ENCODE results near the gene MAGIX.
"Not testable (repeated sequence)": the region's sequence is repeated elsewhere in the genome, so short reads cannot be mapped to it uniquely, and the experiment has no call there.

The MAGIX gene

GRCh38 chrX:49160908-49161307, 1.6 kb upstream of the MAGIX start:
- DNase-seq (ENCODE audit: low read depth) = no peak

GRCh38 chrX:49161632-49162031, 926 bp upstream of the MAGIX start:
- no peak for DNase-seq (ENCODE audit: low read depth)

GRCh38 chrX:49163555-49164419, 1.2 kb downstream of the MAGIX start:
- peak; percentile 83 for DNase-seq (ENCODE audit: low read depth)

GRCh38 chrX:49164589-49165360, 2.2 kb downstream of the MAGIX start:
- DNase-seq (ENCODE audit: low read depth) = no peak

GRCh38 chrX:49165901-49166881, 3.6 kb downstream of the MAGIX start:
- DNase-seq (ENCODE audit: low read depth) = peak; percentile 85

GRCh38 chrX:49166914-49167739, 4.6 kb downstream of the MAGIX start:
- DNase-seq (ENCODE audit: low read depth) = peak; percentile 77

GRCh38 chrX:49167740-49168108, 5.2 kb downstream of the MAGIX start:
- DNase-seq (ENCODE audit: low read depth) = no peak

- peak; percentile 79 for DNase-seq (ENCODE audit: low read depth)
Measured at GRCh38 chrX:49171752-49172279, 9.3 kb downstream of the MAGIX start, which contains the start of gene PLP2. PLP2 (plus strand) TSS chrX:49171898; CDS start chrX:49172001, 103 bp downstream.

GRCh38 chrX:49172280-49172780, 9.8 kb downstream of the MAGIX start:
- peak; percentile 82 for DNase-seq (ENCODE audit: low read depth)

GRCh38 chrX:49173544-49173943, 11.0 kb downstream of the MAGIX start:
- DNase-seq (ENCODE audit: low read depth) = not testable (repeated sequence)

GRCh38 chrX:49174723-49175122, 12.2 kb downstream of the MAGIX start:
- no peak for DNase-seq (ENCODE audit: low read depth)

GRCh38 chrX:49175435-49176274, 13.1 kb downstream of the MAGIX start:
- no peak for DNase-seq (ENCODE audit: low read depth)

- DNase-seq (ENCODE audit: low read depth) = no peak
Measured at GRCh38 chrX:49176421-49177326, 14.1 kb downstream of the MAGIX start.

GRCh38 chrX:49177338-49177833, 14.8 kb downstream of the MAGIX start:
- DNase-seq (ENCODE audit: low read depth) = no peak

- no peak for DNase-seq (ENCODE audit: low read depth)
Measured at GRCh38 chrX:49177873-49178480, 15.4 kb downstream of the MAGIX start.

GRCh38 chrX:49178537-49178936, 16.0 kb downstream of the MAGIX start:
- no peak for DNase-seq (ENCODE audit: low read depth)

GRCh38 chrX:49179358-49179757, 16.8 kb downstream of the MAGIX start:
- DNase-seq (ENCODE audit: low read depth) = no peak

All from ELR (cell line).